HG03571 (cell line): Measurements from ENCODE around the gene HIPK3.

Experiments
- ATAC-seq: cut with Tn5 transposase; IDR thresholded peaks from one replicate; pipeline ENCODE4 v1.9.1; 2021; ENCODE audit not compliant: unreplicated experiment

HIPK3 gene

DNA sequence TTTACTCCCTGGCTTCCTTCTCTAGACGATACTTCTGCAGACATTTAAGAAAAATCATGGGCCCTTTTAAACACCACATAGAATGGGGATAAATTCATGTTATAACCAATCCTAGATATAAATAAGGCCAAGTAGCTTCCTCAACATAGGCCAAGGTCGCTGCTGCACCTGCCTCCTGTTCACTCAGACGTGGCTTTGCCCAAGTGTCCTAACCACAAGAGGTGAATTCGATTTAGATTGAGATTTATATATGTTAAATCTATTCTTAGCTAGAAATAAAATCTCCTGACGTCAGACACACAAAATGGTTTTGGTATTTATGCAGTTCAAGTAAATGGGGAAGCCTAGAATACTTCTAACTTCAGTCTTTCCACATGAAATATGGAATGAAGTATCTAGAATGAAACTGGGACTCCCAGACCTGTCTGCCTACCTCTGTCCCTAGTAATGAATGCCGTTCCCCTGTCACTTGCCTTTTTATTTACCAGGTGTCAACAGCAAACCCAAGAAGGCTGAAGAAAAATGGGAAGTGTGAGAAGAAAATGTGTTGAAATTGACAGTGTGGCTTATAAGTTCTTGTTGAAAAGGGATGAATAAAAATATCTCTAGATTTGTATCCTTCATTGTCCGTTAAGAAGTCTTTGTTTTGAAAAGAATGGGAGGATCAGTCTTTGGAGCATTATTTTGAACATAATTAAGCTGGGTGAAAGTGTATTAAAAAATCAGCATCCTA is 131.8 kb downstream of the HIPK3 start:
- ATAC-seq: no peak

DNA sequence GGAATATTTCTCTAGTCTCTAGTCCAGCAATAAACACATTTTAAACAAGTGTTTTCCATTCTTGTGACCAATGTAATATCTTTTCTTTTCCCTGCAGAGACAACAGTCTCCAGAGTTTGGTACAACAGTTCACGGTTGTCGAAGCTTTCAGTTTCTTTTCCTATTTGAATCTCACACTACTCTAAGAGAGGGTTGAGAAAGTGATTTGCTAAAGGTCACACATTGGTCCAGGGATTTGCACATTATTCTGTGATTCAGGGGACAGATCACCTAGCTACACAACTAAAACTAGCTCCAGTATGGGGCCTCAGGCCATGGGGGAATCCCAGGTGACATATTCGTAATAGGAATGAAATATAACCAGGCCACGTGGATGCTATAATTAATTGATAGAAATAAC is 132.5 kb downstream of the HIPK3 start:
- ATAC-seq: no peak

DNA sequence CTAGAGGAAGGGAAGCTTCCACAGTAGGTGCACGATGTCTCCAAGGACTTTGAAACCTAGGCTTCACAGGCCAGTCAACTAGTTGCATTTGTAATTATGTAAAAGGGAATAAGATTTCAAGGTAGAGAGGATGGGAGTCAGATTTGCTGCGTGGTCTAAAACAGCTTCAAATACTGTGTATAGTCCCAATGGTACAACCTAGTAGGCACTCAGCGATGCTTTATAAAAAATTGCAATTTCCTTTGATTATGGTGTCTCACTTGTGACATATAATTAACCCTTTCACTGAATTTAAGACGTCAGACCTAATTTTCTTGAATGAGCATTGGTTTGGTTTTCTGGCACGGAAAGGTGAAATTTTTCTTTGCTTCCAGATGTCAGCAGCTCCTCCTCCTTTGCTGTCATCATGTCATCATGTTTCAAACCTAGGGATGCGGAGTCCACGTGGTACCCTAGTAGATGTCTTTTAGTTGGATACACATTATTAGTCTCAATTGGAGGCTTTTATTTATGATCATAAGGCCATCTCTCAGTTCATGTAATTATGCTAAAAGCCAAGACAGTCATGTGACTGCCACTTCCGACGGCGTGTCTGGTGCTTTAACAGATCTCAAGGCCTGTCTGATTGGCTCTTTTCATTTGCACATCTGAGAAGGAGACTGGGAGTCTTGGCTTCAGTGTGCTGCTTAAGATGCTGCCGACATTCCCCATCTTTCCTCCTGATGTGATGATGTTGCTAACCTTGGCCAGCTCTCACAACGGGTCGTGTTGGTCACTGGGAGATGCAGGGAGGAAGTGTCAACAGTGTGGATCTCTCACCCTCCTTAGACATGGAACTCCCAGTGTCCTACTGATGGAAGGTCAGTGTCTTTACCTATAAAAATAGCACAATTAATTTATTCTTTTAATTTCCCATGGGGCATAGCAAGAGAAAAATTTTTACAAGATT is 134.0 kb downstream of the HIPK3 start:
- ATAC-seq: no peak

DNA sequence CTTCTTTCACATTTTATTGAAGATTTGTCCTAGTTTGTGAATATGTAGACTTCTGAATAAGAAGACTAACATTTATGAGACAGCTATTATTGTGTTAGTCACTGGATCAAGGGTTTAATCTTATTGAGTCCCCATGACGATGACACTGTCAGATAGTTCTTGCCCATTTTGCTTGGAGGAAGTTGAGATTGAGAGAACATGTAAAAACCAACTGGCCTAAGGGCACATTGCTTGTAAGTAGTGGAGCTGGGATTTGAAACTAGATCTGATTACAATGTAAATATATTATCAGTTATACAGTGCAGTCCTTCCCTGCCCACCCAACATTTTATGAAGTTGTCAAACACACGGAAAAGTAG is 134.7 kb downstream of the HIPK3 start:
- ATAC-seq: no peak

DNA sequence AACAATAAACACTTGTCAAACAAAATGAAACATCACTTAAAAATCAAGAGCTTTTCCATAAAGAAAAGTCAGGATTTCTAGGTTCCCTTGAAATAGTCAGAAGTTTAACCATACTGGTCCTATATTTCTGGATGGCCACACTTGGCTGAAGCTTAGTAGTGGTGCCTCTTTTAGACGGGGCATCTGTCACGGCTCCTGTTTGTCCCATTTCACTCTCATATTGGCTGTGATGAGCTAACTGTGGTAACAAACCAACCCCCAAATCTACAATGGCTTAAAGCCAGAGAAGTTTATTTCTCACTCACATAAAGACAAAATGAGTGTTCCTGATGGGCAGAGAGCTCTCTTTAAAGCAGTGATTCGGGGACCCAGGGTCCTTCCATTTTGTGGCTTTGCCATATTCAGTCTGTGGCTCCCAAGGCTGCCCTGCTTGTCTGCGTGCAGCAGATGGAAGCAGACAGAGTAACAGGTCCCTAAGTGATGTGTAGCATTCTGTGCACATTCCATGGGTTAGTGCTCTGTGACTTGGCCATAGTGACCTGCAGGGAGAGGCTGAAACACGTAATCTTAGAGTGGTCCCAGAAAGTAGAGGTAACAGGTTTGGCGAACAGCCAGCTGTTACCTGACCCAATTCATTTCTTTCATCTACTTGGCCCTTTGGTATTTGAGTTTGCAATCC is 137.4 kb downstream of the HIPK3 start:
- ATAC-seq: no peak

DNA sequence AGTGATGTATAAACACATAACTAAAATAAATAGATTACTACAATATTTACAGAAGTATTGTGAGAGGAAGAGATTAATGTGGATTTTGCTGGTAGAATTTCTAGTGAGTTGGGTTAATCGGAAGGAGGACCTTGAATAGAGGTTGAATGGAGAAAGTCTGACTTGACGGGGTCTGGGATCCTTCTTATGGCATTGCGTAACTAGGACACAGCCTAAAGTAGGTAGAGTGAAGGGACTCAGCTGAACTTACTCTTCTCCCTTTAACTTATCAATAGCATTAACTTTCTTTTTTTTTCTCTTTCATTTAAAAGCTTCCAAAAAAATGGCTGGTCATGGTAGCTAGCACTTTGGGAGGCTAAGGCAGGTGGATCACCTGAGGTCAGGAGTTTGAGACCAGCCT is 139.2 kb downstream of the HIPK3 start:
- ATAC-seq: no peak

DNA sequence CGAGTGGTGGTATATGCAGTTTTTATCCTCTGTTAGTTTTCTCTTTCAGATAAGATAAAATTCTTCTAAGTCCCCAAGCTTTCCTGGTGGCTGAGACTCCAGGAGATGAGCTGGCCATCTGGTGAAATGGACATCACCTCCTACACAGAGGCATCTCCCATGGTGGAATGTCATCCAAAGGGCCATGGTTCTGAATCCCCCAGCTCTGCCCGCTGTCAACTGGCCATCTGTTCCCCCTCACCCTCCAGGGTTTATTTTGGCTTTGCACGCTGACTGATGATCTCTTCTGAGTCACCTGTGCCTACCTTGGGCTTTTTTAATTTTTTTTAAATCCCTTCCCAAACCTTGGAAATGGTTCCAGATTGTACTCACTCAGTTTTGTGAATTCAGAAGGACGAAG is 142.2 kb downstream of the HIPK3 start:
- no peak for ATAC-seq

DNA sequence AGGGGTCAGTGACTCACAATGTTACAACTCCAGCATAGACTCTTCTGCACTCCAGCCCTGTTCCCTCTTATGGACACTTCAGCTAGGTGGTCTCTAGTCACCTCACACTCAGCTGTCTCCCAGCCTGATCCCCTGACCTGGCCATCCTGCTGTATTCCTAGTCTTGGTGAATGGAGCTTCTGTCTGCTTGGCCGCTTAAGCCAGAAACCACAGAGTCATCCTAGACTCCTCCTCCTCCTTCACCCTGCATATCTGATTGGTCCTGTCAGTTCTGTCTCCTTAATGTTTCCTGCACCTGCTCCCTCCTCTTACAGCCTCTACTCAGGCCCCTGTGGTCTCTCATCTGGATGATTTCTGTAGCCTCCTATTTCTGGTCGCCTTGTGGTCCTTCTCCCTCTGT is 144.9 kb downstream of the HIPK3 start:
- no peak for ATAC-seq

DNA sequence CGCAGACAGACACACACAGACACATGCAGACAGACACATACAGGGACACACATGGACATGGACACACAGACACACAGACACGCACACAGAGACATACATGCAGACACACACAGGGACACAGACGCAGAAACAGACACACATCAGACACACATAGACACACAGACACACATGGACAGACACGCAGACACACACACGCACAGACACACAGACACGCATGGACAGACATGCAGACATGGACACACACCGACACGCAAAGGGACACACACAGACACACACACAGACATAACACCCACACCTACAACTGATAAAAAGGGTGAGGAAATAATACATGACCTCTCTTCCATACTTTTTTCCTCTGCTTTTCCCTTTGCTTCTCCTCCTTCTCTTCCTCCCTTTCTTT is 146.2 kb downstream of the HIPK3 start:
- no peak for ATAC-seq

DNA sequence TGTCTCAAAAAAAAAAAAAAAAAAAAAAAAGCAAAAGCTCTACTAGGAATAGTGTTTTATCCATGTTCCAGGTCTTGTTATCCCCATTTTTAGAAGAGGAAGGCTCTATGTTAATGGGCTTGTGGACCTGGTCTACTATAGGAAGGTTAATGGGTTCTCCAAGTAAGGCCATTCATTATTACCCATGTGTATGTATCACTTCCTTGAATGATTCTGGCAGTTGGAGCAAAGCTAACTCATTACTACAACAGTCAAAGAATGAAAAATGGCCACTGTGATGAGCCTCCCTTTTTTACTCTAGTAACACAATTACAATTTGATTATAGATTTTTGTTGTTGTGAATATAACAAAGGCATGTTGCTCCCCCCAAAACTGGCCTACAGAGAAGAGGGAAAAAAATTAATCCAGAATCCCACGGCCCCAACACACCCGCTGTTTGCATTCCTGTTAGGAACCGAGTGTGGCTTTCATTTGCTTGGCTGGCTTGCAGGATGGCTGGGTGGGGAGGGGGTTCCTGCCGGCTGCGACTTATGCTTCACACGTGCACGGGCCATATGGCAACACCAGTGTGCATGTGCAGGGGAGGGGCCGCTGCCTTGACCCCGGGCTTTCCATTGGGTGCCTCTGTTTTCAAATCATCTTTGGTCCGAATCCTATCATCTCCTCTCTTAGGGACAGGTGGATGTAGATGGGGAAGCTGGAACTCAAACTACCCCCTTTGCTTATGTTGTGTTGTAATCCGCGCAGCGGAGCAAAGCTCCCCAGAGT is 148.8 kb downstream of the HIPK3 start:
- ATAC-seq: no peak
